GM19099 (cell line): ENCODE results near the gene KIF19.

Experiments
- POLR2A ChIP-seq: IDR thresholded peaks from 3 replicates; pipeline ENCODE4 v1.6.1; 2011; ENCODE audit warnings: low read depth; ENCODE audit not compliant: insufficient read length; ENCODE audit errors: extremely low read depth

The KIF19 gene, protein sequence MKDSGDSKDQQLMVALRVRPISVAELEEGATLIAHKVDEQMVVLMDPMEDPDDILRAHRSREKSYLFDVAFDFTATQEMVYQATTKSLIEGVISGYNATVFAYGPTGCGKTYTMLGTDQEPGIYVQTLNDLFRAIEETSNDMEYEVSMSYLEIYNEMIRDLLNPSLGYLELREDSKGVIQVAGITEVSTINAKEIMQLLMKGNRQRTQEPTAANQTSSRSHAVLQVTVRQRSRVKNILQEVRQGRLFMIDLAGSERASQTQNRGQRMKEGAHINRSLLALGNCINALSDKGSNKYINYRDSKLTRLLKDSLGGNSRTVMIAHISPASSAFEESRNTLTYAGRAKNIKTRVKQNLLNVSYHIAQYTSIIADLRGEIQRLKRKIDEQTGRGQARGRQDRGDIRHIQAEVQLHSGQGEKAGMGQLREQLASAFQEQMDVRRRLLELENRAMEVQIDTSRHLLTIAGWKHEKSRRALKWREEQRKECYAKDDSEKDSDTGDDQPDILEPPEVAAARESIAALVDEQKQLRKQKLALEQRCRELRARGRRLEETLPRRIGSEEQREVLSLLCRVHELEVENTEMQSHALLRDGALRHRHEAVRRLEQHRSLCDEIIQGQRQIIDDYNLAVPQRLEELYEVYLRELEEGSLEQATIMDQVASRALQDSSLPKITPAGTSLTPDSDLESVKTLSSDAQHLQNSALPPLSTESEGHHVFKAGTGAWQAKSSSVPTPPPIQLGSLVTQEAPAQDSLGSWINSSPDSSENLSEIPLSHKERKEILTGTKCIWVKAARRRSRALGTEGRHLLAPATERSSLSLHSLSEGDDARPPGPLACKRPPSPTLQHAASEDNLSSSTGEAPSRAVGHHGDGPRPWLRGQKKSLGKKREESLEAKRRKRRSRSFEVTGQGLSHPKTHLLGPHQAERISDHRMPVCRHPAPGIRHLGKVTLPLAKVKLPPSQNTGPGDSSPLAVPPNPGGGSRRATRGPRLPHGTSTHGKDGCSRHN

DNA sequence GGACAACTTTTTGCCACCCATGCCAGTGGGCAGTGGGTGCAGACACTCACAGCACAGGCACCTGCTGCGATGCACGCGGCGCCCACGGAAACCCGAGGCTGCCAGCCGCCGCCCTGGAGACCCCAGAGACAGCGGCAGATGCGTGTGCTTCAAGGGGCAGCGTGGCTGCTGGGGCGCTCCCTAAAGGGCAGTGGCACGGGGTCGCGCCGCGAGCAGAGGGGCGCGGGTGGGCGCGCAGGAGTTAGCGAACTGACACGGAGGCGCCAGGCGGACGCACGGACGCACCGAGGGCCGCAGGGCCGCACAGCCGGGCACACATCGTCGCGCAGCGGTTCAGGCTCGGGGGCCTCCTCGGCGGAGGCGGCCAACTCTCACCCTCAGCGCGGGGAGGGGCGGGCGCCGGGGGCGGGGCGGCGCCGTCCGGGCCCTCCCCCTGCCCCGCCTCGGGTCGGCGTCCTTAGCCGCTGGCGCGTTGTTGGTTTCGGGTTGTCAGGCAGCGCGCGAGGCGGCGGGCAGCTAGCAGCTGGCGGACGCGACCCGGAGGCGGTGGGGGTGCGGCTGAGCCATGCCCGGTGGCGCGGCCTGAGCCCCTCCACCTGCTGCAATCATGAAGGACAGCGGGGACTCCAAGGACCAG lies at the start of gene KIF19:
KIF19 (plus strand) TSS at position 484 of the 637 bp plus-strand sequence; CDS start at position 608, 124 bp downstream.
- no peak for TF ChIP-seq POLR2A

DNA sequence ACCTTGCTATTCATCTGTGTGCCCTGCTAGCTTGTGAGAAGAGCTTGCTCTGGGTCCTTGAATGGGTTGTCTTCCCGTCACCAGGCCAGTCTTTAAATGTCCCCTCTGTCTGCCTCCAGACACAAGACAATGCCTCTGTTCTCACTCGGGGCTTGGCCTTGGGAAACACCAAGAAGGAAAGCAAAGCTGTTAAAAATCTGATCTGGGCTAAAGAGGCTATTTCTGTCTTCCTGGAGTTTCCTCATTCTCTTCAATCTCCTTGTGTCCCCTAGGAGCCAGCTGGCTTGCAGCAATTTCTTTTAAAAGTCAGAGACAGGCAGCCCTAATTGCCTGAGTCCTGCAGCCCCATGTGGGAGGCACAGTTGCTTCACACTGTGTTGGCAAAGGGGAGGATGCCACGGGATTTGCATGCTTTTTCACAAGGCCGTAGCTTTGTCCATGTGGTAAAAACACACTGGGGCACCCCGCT lies 49.5 kb upstream of the KIF19 start:
- no peak for TF ChIP-seq POLR2A

DNA sequence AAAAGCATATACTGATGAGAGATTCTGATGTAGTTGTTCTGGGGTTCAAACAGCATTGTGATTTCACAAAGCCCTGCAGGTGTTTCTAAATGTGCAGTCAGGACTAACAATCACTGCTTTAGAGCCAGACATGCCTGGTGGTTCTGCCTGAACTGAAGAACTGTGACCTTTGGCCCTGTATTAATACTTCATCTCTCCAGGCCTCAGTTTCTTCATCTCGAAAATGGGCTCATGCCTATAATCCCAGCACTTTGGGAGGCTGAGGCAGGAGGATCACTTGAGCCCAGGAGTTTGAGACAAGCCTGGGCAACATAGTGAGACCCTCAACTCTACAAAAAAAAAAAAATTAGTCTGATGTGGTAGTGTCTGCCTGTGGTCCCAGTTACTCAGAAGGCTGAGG lies 48.1 kb upstream of the KIF19 start:
- TF ChIP-seq POLR2A = no peak

DNA sequence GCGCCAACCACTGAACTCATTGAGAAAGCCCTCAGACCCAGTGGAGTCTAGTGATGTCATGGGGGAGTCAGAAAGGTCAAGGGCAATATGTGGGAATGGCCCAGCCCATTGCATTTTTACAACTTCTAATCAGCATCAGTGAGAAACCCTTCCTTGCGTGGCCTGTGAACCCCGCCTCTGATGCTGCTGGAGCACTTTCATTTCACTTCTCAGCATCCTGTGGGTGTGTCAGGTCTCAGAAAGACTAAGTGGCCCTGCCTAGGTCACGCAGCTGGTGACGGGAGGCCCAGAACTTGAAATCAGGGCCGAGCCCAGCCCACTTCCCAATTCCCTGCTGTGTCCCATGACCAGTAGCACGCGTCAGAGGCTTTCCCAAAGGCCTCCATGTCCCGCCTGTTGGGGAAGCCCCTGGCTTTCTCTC lies 45.9 kb upstream of the KIF19 start:
- no peak for TF ChIP-seq POLR2A

DNA sequence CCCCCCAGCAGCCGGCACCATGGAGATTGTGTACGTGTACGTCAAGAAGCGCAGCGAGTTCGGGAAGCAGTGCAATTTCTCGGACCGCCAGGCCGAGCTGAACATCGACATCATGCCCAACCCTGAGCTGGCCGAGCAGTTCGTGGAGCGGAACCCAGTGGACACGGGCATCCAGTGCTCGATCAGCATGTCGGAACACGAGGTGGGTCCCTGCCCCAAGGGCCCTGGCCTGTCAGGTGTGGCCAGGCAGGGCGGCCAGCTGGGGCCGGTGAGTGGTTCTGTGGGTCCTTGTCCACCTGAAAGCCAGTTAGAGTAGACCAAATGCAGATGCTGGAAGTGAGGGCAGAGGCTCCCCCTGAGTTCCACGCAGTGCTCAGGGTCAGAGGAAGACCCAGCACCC lies 44.2 kb upstream of the KIF19 start:
- no peak for TF ChIP-seq POLR2A

DNA sequence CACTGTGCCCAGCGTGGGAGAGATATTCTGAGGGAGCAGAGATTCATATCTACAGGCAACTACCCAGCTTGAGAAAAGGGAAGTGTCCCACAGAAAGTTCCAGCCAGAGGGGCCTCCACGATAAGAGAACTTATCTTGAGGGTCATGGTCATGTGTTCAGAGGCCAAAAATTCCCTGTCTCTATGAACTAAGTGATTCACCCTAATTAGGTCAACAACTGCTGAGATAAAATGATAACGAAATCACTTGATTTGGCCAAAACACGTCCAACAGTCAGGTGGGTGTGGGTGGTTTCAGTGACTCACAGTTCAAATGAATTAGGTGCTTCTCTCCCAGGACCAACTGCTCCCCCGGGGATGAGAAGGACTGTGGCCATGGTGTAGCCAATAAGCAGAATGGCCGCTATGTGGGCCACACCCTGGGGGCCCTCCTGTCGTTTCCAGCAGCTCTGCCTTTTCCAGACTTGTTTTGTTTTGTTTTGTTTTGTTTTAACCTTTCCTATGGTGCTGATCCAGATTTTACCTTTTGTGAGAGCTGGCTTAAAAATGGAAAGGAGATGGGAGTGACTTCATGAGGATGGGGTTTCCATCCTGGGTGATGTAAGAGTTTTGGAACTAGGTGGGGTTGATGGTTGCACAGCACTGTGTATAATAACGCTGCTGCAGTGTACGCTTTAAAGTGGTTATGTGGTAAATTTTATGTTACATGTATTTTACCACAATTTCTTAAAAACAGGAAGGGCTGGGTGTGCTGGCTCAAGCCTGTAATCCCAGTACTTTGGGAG lies 43.2 kb upstream of the KIF19 start:
- no peak for TF ChIP-seq POLR2A

DNA sequence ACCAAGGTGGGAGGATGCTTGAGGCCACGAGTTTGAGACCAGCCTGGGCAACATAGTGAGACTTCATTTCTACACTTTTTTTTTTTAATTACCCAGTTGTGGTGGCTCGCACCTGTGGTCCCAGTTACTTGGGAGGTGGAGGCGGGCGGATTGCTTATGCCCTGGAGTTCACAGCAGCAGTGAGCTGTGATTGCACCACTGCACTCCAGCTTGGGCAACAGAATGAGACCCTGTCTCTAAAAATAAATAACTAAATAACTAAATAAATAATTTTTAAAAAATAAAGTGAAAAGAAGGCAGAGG lies 42.7 kb upstream of the KIF19 start:
- TF ChIP-seq POLR2A = no peak

- TF ChIP-seq POLR2A = no peak
Observed at GRCh38 chr17:74287031-74287602, 38.9 kb upstream of the KIF19 start.

GRCh38 chr17:74288785-74289184 lies 37.2 kb upstream of the KIF19 start:
- no peak for TF ChIP-seq POLR2A

DNA sequence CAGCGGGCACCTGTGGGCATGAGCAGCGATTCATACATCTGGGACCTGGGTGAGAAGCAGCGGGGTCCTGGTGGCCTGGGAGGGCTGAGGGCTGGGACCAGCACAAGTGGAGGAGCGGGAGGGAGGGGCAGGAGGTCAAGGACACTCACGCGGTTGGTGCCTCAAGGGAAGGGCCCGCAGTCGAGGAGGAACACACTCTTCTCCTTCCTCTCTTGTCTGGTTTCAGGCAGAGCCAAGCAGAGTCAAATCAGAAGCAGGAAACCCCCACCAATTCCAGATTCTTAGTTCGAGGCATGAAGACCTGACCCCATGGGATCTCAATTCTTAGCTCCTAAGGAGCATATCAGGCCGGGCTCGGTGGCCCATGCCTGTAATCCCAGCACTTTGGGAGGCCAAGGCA lies 36.3 kb upstream of the KIF19 start:
- TF ChIP-seq POLR2A = no peak

DNA sequence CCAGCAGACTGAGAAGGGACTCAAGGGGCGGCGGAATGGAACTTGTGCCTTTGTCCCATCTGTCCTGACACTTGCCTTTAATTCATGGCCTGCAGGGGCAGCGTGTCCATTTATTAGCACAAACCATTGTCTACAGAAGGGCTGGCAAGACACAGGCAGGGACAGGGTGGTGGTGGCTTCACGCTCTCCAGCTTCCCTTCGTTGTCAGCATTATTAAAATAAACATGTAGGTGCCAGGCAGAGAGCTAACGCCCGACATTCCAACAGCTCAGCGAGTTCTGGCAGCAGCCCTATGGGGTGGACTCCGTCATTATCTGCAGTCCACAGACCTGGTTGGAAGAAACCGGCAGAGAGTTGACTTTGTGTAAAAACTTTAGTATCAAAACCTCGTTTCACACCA lies 35.7 kb upstream of the KIF19 start:
- no peak for TF ChIP-seq POLR2A

- TF ChIP-seq POLR2A = no peak
Observed at GRCh38 chr17:74292495-74292894, 33.5 kb upstream of the KIF19 start.

DNA sequence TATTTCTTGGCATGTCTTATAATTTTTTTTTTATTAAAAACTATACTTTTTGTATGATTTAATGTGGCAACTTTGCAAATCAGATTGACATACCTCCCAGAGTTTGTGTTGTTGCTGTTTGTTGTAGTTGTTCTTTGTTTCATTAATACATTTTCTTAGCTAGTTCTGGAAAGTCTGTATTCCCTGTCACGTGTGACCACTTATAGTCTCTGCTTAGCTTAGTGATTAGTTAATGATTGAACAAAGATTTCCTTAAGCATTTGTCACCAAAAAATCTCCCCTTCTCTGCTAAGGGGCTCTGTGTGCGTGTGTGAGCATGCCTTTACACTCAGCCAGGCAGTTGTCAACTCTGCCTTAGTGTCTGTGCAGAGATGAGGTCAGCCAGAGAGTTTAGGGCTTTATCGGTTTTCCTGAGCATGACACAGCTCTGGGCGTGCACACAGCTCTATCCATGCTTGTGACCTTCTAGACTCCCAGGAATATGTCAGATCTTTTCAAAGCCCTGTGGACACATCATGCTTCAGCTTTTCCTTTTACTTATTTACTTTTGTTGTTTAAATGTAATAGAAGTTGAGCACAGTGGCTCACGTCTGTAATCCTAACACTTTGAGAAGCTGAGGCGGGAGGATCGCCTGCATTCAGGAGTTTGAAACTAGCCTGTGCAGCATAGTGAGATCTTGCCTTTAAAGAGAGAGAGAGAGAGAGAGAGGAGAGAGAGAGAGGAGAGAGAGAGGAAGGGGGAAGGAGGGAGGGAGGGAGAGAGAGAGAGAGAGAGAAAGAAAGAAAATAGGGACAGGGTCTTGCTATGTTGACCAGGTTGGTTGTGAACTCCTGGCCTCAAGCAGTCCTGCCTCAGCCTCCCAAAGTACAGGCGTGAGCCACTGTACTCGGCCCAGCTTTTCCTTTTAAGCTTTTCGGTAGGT lies 30.1 kb upstream of the KIF19 start:
- no peak for TF ChIP-seq POLR2A
